Stimulated activated CD8-positive, alpha-beta memory T cell treated with anti-CD3 and anti-CD28 coated beads, Interleukin-4, amount 100 ng/mL, for 48 hours (primary cell): ENCODE results near the gene LAMA1.
"Not testable (repeated sequence)": the region's sequence is repeated elsewhere in the genome, so short reads cannot be mapped to it uniquely, and the experiment has no call there.

ENCODE experiments used
- DNase-seq: peaks from one replicate; pipeline ENCODE4 v3.0.0-alpha.2; 2020

LAMA1 gene

DNA sequence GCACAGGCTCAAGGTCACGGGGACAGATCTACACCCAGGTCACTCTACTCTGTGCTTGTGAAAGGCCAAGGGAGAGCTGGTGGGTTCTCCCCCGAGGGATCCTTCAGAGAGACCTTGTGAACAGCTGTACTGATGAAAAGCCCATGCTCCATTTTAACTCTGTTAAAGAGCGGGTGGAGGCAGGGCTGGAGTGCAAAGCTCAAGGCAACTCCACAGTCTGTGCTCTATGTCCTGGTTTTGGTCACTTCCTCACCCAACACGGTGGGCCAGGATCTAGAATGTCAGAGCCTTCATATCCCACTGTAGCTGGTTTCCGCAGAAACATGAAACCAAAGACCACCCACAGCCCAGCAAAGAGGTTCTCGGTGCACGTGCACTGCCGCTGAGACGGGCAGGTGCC is 177.1 kb downstream of the LAMA1 start:
- no peak for DNase-seq

GRCh38 chr18:6939972-6940371 is 177.6 kb downstream of the LAMA1 start:
- DNase-seq, result no peak

GRCh38 chr18:6938403-6938802 is 179.2 kb downstream of the LAMA1 start:
- not testable (repeated sequence) for DNase-seq

GRCh38 chr18:6938003-6938402 is 179.6 kb downstream of the LAMA1 start:
- no peak for DNase-seq

- DNase-seq, result no peak
These were observed 182.7 kb downstream of the LAMA1 start for GRCh38 chr18:6934859-6935258.

DNA sequence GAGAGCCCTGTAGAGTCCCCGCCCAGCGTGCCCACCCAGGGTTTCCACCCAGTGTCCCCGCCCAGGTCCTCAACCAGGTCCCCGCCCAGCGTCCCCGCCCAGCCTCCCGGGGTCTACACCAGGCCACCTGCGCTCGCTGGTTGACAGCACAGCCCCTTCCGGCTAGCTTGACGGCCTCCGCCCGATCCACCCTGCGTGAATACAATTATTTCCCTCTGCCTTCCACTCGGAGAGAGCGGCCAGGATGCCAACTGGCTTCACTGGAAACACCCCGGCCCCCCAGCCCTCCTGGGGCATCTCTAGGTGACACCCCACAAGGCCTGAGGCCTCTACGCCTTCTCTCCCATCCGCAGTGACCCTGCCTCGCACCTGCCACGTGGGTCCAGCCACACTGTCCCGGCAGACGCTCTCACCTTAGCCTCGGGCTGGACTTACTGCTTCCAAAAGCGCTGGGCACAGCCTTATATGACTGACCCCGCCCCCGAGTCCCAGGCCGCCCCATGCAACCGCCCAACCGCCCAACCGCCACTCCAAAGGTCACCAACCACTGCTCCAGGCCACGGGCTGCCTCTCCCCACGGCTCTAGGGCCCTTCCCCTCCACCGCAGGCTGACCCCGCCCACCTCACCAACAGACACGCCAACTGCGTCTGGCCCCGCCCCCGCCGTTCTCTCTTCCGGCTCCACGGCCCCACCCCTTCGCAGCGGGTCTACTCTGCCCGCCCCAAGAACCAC is 188.1 kb downstream of the LAMA1 start:
- DNase-seq, result no peak

DNA sequence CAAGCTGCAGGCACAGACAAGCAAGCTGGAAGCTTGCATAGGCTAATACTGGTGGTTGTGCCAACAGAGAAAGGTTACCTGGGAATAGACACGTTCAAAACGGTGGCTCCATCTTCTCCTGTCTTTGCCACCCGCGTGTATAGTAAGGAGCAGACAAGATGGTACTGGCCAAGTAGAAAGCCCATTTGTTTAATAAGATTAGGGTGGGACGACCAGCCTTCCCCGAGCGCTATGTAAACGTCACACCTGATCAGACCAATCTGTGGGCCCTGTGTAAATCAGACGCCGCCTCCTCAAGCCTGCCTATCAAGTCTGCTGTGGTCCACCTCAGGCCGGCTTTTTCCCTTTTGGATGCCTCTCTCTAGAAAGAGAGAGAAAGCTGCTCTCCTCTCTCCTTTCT is 189.2 kb downstream of the LAMA1 start:
- DNase-seq, result no peak

- no peak for DNase-seq
These were observed 190.4 kb downstream of the LAMA1 start for GRCh38 chr18:6927153-6927552.

GRCh38 chr18:6923220-6923619 is 194.4 kb downstream of the LAMA1 start:
- DNase-seq, result no peak

GRCh38 chr18:6921571-6921970 is 196.0 kb downstream of the LAMA1 start:
- no peak for DNase-seq

DNA sequence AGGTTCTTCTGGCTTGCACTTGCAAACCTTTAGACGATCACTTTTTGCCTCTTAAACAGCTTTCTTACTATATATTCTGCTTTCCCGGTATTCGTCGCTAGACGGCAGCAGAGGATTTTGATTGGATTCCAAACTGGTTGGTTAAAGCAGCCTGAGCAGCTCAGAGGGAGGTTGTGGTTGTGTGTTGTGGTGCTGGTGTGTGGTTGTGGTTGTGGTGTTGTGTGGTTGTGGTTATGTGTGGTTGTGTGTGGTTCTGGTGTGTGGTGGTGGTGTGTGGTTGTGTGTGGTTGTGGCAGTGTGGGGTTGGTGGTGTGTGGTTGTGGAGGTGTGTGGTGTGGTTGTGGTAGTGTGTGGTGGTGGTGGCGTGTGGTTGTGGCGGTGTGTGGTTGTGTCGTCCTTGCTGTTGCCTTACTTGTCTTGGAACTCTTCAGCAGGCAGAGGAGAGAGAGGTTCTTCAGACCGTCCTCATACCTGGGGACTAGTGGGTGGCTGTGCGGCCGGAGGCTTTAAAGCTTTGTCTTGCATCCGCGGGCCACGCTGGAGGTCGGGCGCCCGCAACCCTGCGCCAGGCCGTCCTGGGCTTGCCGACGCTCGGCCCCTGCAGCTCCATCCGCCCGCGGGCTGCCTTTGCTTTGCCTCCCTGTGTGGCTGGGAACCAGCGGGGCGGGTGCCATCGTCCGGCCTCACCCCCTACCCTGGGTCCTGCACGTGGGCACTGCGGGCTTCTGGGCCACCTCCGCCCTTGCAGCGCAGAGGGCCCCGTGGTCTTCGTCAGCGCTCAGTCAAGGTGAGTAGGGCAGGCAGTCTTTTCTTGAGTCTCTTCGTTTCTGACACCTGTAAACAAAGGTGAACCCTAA is 197.3 kb downstream of the LAMA1 start:
- DNase-seq, result peak; percentile 58

DNA sequence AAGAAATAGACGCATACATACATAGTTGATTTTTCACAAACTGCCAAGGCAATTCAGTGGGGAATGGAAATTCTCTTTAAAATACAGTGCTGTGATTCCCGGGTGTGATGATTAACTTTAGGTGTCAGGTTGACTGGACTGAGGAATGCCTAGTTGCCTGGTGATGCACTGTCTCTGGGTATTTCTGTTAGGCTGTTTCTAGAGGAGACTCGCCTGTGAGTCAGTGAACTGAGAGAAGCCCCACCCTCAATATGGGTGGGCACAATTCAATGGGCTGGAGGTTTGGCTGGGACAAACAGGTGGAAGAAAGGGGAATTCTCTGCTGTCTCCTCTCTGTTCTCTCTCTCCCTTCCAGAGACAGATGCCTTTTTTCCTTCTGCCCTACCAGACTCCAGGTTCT is 200.5 kb downstream of the LAMA1 start:
- no peak for DNase-seq

GRCh38 chr18:6901286-6901926 is 216.2 kb downstream of the LAMA1 start:
- DNase-seq, result no peak

- no peak for DNase-seq
These were observed 225.8 kb downstream of the LAMA1 start for GRCh38 chr18:6891788-6892187.
